Metanephros (tissue), 1 donor: ENCODE data around the gene IFNA13. TPM values are rescaled to one million over a fixed set of nuclear protein-coding genes. Genes with fewer than 3 reads are reported as not detected.

ENCODE experiments used
- total RNA-seq: library from RNA; depleted of rRNA; stranded (reverse); fragments of >200 nt; gene quantifications from one replicate; pipeline ENCODE4 v1.2.3, GENCODE V29; 2014

IFNA13 gene
- total RNA-seq = not detected

GRCh38 chr9:21367957-21368356, at the start of gene IFNA13:
Gene IFNA13 (minus strand): TSS chr9:21368057. CDS start chr9:21368010, 47 bp downstream.

GRCh38 chr9:21408817-21409216, 41.0 kb upstream of the IFNA13 start, which contains the start of gene IFNA8:
Gene IFNA8 (plus strand): TSS chr9:21409117. CDS start chr9:21409177, 60 bp downstream.

GRCh38 chr9:21385131-21385670, 17.3 kb upstream of the IFNA13 start, which contains the start of gene IFNA2:
Gene IFNA2 (minus strand): TSS chr9:21385398. CDS start chr9:21385329, 69 bp downstream.

GRCh38 chr9:21350787-21351186, 17.1 kb downstream of the IFNA13 start, which contains the start of gene IFNA6:
Gene IFNA6 (minus strand): TSS chr9:21350887. CDS start chr9:21350887, 0 bp downstream.

GRCh38 chr9:21334701-21335632, 32.9 kb downstream of the IFNA13 start, which contains the start of gene KLHL9:
Gene KLHL9 (minus strand): TSS chr9:21335404. CDS start chr9:21334859, 545 bp downstream.

Other genes with a start within 250 kb of the IFNA13 start
- gene IFNW1, start 226.2 kb downstream of the IFNA13 start, total RNA-seq = not detected
- gene IFNA21, start 201.4 kb downstream of the IFNA13 start, total RNA-seq = not detected
- gene IFNA4, start 180.5 kb downstream of the IFNA13 start, total RNA-seq = not detected
- not detected for gene IFNA7, start 165.9 kb downstream of the IFNA13 start, total RNA-seq
- gene IFNA10, start 160.9 kb downstream of the IFNA13 start, total RNA-seq = not detected
- gene IFNA16, start 150.7 kb downstream of the IFNA13 start, total RNA-seq = not detected
- gene IFNA17, start 139.8 kb downstream of the IFNA13 start, total RNA-seq = not detected
- gene IFNA14, start 128.1 kb downstream of the IFNA13 start, total RNA-seq = not detected
- gene IFNA5, start 62.7 kb downstream of the IFNA13 start, total RNA-seq = not detected
- gene KLHL9, start 32.7 kb downstream of the IFNA13 start, total RNA-seq = 36.2 TPM
- gene IFNA6, start 17.2 kb downstream of the IFNA13 start, total RNA-seq = not detected
- gene IFNA2, start 17.3 kb upstream of the IFNA13 start, total RNA-seq = not detected
- gene IFNA8, start 41.1 kb upstream of the IFNA13 start, total RNA-seq = not detected
- gene IFNA1, start 72.4 kb upstream of the IFNA13 start, total RNA-seq = not detected
- not detected for gene IFNE, start 114.3 kb upstream of the IFNA13 start, total RNA-seq